GM12865 (cell line): ENCODE measurements around the gene FXN.
"Not testable (repeated sequence)": the region's sequence is repeated elsewhere in the genome, so short reads cannot be mapped to it uniquely, and the experiment has no call there.

ENCODE experiments used
- DNase-seq: peaks from one replicate; pipeline ENCODE4 v3.0.0; 2010; ENCODE audit warnings: low read depth
- H3K4me3 ChIP-seq: 2 replicates; pipeline ENCODE4 v1.5.1; 2011; ENCODE audit warnings: mild to moderate bottlenecking, low read depth, low read length, control low read depth
- TF ChIP-seq, protein P1 (sequence below): IDR thresholded peaks from 2 replicates; pipeline ENCODE4 v1.5.1; 2011; ENCODE audit warnings: low read length, control low read depth, low read depth, inconsistent platforms; ENCODE audit not compliant: insufficient read depth; ENCODE audit errors: missing control alignments

FXN gene

DNA sequence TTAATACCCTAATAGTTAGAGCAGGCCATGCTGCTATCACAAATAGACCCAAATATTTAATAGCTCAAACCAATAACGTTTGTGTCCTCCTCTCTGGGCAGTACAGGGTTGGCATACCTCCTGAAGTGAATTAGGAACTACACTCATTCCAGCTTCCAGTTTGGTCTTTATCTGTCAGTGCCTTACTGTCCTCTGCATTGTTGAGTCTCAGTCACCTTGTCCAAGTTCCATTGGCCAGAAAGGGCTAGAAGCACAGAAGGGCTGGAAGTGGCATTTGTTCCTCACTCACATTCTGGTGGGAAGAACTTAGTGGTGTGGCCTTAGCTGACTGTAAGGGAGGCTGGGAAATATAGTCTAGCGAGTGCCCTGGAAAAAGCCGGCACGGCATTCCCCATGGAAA, 11.2 kb downstream of the FXN start:
- H3K4me3 ChIP-seq, result no peak overlapping the region
- TF ChIP-seq, protein P1, sequence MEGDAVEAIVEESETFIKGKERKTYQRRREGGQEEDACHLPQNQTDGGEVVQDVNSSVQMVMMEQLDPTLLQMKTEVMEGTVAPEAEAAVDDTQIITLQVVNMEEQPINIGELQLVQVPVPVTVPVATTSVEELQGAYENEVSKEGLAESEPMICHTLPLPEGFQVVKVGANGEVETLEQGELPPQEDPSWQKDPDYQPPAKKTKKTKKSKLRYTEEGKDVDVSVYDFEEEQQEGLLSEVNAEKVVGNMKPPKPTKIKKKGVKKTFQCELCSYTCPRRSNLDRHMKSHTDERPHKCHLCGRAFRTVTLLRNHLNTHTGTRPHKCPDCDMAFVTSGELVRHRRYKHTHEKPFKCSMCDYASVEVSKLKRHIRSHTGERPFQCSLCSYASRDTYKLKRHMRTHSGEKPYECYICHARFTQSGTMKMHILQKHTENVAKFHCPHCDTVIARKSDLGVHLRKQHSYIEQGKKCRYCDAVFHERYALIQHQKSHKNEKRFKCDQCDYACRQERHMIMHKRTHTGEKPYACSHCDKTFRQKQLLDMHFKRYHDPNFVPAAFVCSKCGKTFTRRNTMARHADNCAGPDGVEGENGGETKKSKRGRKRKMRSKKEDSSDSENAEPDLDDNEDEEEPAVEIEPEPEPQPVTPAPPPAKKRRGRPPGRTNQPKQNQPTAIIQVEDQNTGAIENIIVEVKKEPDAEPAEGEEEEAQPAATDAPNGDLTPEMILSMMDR, result no peak
- no peak for DNase-seq

DNA sequence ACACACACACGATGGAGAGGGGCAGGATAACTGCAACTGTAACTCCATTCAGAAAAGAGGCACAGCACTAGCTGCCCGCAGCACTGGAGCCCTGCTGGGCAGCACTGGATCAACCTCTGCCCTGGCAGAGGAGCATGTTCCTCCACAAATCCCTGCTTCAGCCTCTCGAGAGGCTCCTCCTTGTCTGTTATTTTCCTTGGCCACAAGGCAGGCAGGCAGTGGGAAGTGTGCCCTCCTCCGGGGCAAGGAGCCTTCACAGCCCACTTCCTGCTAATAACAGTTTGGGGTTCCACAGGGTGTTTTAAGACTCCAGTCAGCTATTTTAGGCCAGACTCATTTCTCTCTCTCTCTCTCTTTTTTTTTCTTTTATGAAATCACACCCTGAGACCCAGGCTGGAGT, 11.8 kb downstream of the FXN start:
- H3K4me3 ChIP-seq, result no peak overlapping the region
- TF ChIP-seq, protein P1, result no peak
- no peak for DNase-seq

DNA sequence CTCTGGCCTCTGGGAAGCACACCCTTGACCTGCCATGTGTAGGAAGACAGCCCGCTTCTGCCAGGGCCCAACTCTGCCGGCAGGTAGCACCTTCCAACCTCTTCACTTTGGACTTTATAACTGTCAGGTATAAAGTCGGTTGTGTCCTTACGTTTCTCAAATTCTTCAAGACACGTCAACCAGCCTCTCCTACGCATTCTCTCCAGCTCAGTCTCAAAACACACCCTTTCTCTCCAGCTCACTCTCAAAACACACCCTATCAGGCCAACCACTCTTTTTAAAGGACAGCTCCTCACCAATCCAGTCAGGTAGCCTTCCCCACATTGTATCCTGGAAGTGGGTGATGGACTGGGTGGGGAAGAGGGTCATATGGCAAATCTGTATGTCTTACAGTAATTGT, 13.5 kb downstream of the FXN start:
- TF ChIP-seq, protein P1, result no peak
- H3K4me3 ChIP-seq, result no peak overlapping the region
- DNase-seq, result no peak

DNA sequence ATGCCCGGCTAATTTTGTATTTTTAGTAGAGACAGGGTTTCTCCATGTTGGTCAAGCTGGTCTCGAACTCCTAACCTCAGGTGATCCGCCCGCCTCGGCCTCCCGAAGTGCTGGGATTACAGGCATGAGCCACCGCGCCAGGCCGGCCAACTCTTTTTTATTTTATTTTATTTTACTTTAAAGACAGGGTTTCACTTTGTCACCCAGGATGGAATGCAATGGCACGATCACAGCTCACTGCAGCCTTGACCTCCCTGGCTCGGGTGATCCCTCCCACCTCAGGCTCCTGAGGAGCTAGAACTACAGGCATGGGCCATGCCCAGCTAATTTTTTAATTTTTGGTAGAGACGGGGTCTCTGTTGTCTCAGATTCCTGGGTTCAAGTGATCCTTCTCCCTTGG, 15.4 kb downstream of the FXN start:
- not testable (repeated sequence) for H3K4me3 ChIP-seq, DNase-seq

DNA sequence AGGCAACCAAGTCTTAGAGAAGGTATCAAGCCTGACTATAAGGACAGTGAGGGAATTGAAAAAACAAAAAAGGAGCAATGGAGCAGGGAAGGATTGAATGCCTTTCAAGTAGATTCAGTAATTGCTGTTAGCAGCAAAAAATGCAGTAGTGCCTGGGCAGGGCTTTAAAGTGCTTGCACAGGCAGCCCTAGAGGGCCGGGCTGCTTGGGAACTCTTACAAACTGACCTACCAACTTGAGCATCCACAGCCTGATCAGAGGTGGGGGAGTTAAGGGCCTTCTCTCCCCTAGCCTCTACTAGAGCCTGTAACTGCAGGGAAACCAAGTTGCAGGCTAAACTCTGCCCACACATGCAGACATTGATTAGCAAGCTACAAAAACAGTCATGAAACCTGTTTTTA, 19.4 kb downstream of the FXN start:
- no peak for DNase-seq
- TF ChIP-seq, protein P1, result no peak
- H3K4me3 ChIP-seq, result no peak overlapping the region

DNA sequence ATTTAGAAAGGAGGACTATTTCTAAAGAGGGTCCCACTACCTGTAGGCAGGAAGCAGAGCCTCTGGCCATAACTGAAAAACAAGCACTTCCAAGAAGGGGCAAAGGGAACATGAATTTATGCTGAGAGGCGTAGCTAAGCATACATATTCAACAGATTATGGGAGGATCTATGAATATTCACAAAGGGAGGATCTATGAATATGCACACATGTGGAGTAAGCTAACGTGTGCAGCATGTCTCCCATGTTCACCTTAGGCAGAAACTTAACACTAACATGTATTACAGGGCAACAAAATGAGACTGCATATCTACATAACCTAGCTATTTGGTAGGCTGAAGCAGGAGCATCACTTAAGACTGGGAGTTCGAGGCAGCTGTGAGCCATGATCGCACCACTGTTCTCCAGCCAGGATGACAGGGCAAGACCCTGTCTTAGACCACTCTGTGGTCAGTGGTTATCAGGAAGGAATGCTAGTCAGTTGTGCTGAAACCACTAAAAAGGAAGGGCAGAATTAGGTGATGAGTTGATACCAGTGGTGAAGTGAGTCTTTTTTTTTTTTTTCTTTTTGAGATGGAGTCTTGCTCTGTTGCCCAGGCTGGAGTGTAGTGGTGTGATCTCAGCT, 20.8 kb downstream of the FXN start:
- DNase-seq, result no peak
- TF ChIP-seq, protein P1, result no peak
- no peak overlapping the region for H3K4me3 ChIP-seq

DNA sequence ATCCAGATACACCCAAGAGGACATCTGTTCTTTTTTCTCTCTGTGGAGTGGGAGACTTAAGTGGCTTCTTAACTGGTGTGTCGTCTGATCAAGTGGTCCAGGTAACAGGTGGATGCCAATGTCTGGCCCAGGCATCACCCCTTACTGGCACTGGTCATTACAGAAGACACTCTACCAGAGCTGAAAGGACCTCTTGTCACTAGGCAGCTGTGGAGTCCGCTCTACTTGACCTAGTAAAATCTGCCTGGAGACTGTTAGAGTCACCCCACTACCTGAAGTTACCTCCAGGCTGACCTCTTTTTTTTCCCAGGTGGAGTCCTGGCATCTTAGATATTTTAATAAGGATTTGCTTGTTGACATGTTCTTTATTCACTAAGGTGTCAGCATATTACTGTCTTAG, 22.5 kb downstream of the FXN start:
- no peak for DNase-seq
- H3K4me3 ChIP-seq, result no peak overlapping the region
- TF ChIP-seq, protein P1, result no peak
